GM19468 (cell line): Measurements from ENCODE around the gene RGMA.

ENCODE experiments used
- ATAC-seq: cut with Tn5 transposase; IDR thresholded peaks from one replicate; pipeline ENCODE4 v1.9.1; 2021; ENCODE audit warnings: mild to moderate bottlenecking, moderate library complexity, moderate number of reproducible peaks; ENCODE audit not compliant: unreplicated experiment; ENCODE audit errors: extremely low read depth

Gene RGMA

DNA sequence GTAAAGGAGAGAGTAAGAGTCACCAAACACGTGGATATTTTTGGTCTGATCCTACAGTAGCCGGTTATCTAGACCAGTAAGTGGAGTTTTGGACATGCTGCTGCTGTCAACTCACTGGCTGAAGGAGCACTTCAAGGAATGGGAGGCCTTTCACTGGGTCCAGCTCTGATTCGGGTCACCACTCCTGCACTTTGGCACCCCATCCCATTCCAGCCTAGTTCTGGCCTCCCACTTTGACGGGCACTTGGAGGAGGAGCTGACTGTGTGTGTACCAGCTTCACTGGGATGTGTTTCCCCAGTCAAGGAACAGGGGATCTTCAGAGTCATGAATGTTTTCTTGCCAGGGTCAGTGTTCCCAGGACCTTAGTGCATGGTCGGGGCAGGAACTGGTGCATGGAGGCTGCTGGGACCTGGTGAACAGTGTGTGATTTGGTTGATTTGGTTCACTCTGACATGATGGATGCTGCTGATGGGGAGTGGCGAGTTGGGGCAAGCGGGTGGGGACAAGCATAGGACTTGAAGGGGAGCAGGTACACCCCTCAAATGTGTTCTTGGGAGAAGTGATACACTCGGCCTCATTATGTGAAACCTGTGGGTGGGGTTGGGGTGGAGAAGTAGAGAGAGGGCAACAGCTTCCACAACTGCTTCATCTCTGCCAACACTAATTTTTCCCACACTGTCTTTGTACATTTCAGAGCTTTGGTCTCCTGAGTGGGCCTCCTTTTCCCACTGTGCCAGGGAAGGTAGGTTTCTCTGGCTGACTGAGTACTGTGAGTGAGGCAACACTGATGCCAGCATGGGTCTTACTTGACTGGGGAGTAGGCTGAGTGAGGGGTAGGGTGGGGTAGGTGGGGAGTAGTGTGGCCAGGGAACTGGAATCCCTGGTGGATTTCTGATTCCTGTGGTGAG lies 64.0 kb downstream of the RGMA start:
- ATAC-seq, result no peak

DNA sequence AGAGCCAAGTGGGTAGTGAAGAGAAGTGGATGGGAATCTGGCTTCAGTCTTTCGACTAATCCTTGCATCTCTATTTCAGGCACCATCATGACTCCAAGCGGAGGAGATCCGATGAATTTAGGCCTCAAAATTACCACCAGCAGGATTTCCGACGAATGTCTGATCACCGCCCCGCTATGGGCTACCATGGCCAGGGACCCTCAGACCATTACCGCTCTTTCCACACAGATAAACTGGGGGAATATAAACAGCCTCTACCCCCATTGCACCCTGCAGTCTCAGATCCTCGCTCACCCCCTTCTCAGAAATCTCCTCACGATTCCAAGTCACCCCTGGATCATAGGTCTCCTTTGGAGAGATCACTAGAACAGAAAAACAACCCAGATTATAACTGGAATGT lies 64.7 kb downstream of the RGMA start:
- no peak for ATAC-seq

DNA sequence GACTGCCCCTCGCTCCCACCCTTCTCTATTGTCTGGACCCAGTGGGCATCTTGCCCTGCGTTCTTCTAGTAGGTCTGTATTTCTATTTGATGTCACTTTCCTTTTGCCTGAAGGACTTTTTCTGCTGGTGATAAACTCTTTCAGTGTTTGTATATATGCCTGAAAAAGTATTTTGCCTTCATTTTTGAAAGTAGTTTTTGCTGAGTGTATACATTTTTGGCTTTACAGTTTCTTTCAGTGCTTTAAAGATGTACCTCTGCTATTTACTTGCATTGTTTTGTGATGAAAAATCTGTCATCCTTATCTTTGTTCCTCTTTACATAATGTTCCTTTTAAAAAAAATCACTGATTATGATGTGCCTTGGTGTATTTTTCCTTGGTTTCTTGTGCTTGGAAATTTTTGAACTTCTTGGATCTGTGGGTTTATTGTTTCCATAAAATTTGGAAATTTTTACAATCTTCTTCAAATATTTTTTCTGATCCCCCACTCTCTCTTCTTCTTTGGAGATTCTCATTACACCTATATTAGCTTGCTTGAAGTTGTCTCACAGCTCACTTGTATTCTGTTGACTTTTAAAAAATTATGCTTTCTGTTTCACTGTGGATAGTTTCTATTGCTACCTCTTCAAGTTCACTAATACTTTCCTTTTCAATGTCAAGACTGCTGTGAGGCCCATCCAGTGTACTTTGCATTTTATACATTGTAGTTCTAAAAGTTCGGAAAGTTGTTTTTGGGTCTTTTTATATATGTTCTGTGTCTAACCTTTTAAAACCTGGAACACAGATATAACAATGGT lies 67.8 kb downstream of the RGMA start:
- no peak for ATAC-seq

GRCh38 chr15:93019971-93020370 lies 69.0 kb downstream of the RGMA start:
- ATAC-seq, result no peak

- ATAC-seq, result no peak
These were observed 69.9 kb downstream of the RGMA start for GRCh38 chr15:93019090-93019489.

- ATAC-seq, result no peak
These were observed 70.4 kb downstream of the RGMA start for GRCh38 chr15:93018574-93018973.

- no peak for ATAC-seq
These were observed 71.5 kb downstream of the RGMA start for GRCh38 chr15:93017526-93017925.

DNA sequence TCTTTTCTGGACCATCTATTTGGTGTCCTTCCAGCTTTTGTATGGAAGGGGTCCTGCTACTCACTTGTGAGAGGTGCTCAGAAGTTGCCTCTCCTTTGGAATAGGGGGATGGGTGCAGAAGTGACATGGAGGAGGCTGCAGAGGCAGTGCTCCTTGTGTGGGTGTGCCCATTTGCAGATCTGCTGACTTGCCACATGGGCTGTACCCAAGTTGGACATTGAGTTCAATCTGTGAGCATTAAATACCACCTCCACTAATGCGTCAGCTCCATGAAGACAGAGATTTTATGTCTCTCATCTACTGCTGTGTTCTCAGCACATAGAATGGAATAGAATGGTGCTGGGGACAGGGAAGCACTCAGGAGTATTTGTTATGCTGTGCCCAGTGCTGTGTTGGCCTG lies 76.2 kb downstream of the RGMA start:
- no peak for ATAC-seq

GRCh38 chr15:93007994-93008393 lies 81.0 kb downstream of the RGMA start:
- ATAC-seq, result no peak

DNA sequence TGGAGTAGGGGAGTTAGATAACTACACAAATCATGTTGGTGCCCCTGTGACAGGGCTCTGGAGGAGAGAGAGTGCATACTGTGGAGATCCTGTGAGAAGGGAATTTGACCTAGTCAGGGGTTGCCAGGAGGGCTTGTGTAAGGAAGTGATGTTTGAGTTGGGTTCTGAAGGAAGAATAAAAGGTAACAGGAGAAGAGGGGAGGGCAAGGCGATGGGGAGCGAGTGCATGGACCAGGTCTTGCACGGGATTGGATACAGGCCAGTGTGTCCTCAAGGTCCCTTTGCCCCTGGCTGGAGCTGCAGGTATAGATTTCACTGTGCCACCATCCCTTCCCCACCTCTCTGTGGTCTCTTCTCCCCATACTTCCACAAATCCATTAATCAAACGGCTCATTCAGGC lies 83.9 kb downstream of the RGMA start:
- ATAC-seq, result no peak

DNA sequence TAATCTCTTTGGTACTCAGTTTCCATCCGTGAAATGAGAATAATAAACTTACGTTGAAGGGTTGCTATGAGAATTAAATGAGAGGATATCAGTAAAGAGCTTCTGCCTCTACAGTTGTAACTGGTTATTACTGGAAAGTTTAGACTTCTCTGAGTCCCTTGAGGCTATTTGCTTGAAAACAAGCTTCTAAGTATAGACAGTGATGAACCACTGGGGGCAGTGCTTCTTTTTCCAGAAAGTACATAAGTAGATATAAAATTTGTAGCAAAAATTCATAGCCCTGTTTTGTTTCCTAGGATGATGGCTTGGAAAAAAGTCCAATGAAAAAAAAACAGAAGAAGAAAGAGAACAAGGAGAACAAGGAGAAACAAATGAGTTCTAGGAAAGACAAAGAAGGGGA lies 87.1 kb downstream of the RGMA start:
- ATAC-seq, result no peak

DNA sequence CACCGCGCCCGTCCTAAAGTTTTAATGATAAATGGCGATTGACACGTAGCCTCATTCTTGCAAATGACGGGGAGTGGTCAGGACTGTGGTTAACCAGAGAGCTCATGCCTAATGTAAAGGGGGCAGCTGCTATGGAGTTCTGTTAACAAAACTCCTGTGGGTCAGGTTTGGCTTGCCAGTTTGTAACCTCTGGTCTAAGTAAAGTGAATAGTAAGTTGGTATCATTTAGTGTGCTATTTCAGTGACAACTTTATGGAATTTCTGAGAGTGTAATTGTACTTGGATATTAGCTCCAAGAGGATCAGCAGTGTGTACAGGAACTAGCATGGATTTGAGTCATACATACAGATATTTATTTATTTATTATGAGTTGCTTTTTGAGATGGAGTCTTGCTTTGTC lies 87.9 kb downstream of the RGMA start:
- ATAC-seq, result no peak

DNA sequence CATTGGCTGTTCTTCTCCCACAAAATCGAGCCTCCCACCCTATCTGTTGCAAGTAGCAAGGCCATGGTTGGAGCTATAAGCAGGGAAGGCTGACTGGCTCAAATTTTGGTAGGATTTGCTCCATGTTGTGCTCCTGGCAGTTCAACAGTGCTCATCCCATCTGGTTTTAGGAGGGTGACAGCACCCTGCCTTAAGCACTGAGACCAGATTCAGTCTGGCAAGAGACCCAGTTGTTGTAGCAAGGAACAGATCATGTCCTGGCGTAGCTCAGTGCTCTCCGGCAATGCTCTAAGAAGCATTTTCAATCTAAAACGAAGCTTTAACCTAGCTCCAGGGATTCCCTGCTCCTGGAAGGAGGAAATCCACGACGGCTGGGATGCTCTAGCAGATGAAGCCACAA lies 91.2 kb downstream of the RGMA start:
- ATAC-seq, result no peak

DNA sequence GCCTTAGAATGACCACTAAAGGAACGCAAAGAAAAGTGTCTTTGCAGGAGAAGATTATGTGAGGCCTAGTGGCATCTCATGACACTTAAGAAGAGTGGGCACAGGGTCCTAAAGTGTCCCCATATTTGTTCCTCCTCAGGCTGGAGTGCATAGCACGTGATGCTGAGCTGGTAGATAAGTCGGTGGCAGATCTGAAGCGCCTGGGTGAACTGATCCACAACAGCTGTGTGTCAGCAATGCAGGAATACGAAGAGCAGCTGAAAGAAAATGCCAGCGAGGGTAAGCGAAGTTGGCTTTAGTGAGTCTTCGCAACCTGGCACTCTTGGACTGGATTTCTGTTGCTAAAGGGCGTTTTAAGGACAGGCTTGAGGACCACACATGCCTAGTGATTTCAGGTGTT lies 96.3 kb downstream of the RGMA start:
- no peak for ATAC-seq

- no peak for ATAC-seq
These were observed 99.0 kb downstream of the RGMA start for GRCh38 chr15:92990031-92990430.

DNA sequence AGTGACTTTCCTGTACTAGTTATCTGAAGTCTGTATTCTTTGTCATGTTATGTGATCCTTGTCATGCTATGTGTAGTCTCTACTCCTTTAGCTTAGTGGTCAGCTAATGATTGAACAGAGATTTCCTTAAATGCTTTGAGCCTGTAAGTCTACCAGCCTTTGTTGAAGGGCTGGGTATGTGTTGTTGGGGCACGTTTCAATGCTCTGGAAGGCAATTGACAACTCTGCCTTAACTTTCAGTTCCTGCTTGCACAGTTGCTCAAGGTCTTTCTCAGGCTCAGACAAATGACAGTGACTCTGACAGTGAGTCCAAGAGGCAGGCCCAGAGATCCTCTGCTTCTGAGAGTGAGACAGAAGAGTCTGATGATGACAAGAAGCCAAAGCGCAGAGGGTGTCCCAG lies 99.5 kb downstream of the RGMA start:
- peak; percentile 31 for ATAC-seq
